HL-60 (cell line): ENCODE data around the gene CERS2.

Source experiments
- DNase-seq, 2 experiments: peaks; one replicate each; pipeline ENCODE4 v3.0.0-alpha.2; 2010 to 2020; ENCODE audit warnings: low read depth in 1 of 2, low spot score in 1 of 2
- H3K27ac ChIP-seq: fragments of 250-450 bp; sonication (Bioruptor Pico); replicated peaks from 2 replicates; pipeline ENCODE4 v1.5.1; 2020; ENCODE audit warnings: mild to moderate bottlenecking, moderate library complexity
- H3K27me3 ChIP-seq: fragments of 250-450 bp; sonication (Bioruptor Pico); 2 replicates; pipeline ENCODE4 v1.5.1; 2021; ENCODE audit warnings: mild to moderate bottlenecking, moderate library complexity; ENCODE audit not compliant: insufficient read depth, poor library complexity, severe bottlenecking
- H3K4me3 ChIP-seq: replicated peaks from 2 replicates; pipeline ENCODE4 v1.5.1; 2011; ENCODE audit warnings: mild to moderate bottlenecking, control low read depth, low read length; ENCODE audit not compliant: insufficient read depth
- GABPA ChIP-seq: IDR thresholded peaks from 2 replicates; pipeline ENCODE4 v1.6.1; 2012; ENCODE audit warnings: low read depth
- POLR2AphosphoS5 ChIP-seq: IDR thresholded peaks from 2 replicates; pipeline ENCODE4 v1.6.1; 2012; ENCODE audit warnings: low read depth
- SPI1 ChIP-seq: IDR thresholded peaks from 2 replicates; pipeline ENCODE4 v1.6.1; 2012; ENCODE audit warnings: low read depth, mild to moderate bottlenecking, borderline replicate concordance
- TF ChIP-seq, protein P1 (sequence below): IDR thresholded peaks from 2 replicates; pipeline ENCODE4 v1.6.1; 2012; ENCODE audit warnings: low read depth; ENCODE audit not compliant: insufficient replicate concordance
- TF ChIP-seq, protein P2 (sequence below): IDR thresholded peaks from one replicate; pipeline ENCODE4 v1.5.1; 2011; ENCODE audit warnings: low read length, control low read depth, inconsistent platforms; ENCODE audit not compliant: insufficient read depth

CERS2 gene

DNA sequence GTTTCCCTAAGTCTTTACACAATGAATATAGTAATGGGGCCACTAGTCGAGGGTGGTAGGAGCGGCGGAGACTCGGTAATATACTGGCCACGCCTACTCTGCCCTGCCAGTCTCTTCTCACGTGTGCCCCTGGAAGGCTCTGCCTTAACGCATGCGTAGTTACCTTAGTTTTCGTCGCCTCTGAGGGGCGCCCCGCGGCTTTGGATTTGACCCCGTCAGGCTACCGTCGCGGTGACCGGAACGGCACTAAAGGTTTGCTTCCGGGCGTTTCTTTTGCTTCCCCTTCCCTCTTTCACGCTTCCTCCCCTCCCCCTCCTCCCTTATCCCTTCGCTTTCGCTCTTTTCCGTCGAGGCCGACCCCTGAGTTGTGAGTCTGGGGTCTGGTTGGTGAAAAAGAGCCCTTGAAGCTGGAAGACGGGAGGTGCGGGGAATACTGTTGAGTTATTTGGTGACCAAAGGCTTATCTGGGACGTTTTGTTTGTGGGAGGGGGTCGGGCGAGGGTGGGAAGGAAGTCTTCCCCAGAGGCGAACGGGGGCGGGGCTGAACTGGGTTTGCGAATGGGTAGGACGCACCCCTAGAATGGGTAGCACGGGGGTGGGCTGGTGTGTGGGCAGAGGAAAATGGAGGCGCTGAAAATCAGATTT, 48.4 kb downstream of the CERS2 start, which contains the start of gene SETDB1:
TSS of gene SETDB1 (plus strand) at position 267 of the 645 bp plus-strand sequence. CDS start 1,352 bp downstream, outside the sequence.
- peak; percentile 97 to 99 for DNase-seq
- Histone ChIP-seq H3K27me3 (no peaks in the 10 kb centered on the region), H3K27ac (peak within 1 kb of the TSS; percentile 92), H3K4me3 (peak within 1 kb of the TSS; percentile 92)
- TF ChIP-seq GABPA (peak; percentile 90), SPI1 (peak; percentile 63; the same call in 1 of the 2 replicates), POLR2AphosphoS5 (peak; percentile 64; the same call in 1 of the 2 replicates)
- TF ChIP-seq, protein P1, sequence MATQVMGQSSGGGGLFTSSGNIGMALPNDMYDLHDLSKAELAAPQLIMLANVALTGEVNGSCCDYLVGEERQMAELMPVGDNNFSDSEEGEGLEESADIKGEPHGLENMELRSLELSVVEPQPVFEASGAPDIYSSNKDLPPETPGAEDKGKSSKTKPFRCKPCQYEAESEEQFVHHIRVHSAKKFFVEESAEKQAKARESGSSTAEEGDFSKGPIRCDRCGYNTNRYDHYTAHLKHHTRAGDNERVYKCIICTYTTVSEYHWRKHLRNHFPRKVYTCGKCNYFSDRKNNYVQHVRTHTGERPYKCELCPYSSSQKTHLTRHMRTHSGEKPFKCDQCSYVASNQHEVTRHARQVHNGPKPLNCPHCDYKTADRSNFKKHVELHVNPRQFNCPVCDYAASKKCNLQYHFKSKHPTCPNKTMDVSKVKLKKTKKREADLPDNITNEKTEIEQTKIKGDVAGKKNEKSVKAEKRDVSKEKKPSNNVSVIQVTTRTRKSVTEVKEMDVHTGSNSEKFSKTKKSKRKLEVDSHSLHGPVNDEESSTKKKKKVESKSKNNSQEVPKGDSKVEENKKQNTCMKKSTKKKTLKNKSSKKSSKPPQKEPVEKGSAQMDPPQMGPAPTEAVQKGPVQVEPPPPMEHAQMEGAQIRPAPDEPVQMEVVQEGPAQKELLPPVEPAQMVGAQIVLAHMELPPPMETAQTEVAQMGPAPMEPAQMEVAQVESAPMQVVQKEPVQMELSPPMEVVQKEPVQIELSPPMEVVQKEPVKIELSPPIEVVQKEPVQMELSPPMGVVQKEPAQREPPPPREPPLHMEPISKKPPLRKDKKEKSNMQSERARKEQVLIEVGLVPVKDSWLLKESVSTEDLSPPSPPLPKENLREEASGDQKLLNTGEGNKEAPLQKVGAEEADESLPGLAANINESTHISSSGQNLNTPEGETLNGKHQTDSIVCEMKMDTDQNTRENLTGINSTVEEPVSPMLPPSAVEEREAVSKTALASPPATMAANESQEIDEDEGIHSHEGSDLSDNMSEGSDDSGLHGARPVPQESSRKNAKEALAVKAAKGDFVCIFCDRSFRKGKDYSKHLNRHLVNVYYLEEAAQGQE, result no peak

DNA sequence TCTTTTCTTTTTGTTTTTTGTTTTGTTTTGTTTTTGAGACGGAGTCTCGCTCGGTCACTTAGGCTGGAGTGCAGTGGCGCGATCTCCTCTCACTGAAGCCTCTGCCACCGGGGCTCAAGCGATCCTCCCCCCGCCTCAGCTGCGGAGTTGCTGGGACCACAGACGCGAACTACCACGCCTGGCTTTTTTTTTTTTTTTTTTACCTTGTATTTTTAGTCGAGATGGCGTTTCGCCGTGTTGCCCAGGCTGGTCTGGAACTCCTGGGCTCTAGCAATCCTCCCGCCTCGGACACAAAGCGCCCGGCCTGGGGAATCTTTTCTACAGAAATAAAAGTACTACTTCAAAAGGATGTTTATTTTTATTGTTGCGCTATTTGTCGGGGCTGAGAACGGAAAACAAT, 49.6 kb downstream of the CERS2 start:
- DNase-seq, result no peak
- no peak overlapping the region for H3K4me3 ChIP-seq
- TF ChIP-seq, protein P2, sequence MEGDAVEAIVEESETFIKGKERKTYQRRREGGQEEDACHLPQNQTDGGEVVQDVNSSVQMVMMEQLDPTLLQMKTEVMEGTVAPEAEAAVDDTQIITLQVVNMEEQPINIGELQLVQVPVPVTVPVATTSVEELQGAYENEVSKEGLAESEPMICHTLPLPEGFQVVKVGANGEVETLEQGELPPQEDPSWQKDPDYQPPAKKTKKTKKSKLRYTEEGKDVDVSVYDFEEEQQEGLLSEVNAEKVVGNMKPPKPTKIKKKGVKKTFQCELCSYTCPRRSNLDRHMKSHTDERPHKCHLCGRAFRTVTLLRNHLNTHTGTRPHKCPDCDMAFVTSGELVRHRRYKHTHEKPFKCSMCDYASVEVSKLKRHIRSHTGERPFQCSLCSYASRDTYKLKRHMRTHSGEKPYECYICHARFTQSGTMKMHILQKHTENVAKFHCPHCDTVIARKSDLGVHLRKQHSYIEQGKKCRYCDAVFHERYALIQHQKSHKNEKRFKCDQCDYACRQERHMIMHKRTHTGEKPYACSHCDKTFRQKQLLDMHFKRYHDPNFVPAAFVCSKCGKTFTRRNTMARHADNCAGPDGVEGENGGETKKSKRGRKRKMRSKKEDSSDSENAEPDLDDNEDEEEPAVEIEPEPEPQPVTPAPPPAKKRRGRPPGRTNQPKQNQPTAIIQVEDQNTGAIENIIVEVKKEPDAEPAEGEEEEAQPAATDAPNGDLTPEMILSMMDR, result no peak
- TF ChIP-seq SPI1 (no peak), GABPA (no peak), POLR2AphosphoS5 (no peak)
- TF ChIP-seq, protein P1, result no peak
- no peaks in the 10 kb centered on the region for H3K27me3 ChIP-seq
- H3K27ac ChIP-seq, result no peak overlapping the region

DNA sequence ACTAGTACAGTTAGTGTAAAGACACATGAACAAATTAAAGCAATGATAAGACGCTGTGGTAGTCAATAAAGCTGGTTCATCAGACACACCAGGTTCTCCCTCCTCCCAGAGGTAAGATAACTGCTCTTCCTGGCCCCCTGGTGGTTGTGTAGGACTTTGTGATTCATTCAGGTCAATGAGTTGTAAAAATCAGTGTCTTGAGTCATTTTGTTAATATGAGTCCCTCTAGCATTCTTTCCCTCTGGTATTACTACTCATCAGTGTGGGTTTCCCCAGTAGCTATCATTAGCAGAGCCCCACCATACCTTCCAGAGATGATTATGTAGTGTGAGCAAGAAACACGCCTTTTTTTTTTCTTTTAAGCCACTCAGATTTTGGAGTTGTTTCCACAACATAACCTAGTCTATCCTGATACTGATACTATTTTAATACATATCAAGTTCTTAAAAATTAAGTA, 52.1 kb downstream of the CERS2 start:
- no peak overlapping the region for H3K4me3 ChIP-seq
- no peaks in the 10 kb centered on the region for H3K27me3 ChIP-seq
- TF ChIP-seq, protein P2, result peak; percentile 75
- no peak for TF ChIP-seq POLR2AphosphoS5
- DNase-seq, result peak; percentile 38 to 80
- H3K27ac ChIP-seq, result no peak overlapping the region

DNA sequence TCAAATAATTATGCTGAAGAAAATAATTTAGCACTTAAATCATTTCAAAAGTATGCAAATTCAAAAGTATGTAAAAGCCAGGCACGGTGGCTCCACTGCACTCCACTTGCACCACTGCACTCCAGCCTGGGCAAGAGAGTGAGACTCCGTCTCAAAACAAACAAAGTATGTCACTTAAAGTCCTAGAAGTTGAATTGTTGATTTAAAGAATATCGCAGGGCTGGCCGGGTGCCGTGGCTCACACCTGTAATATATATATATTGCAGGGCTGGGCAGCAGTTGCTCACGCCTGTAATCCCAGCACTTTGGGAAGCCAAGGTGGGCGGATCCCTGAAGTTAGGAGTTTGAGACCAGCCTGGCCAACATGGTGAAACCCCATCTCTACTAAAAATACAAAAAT, 57.2 kb downstream of the CERS2 start:
- Histone ChIP-seq H3K27ac (no peak overlapping the region), H3K4me3 (no peak overlapping the region), H3K27me3 (no peaks in the 10 kb centered on the region)
- no peak for DNase-seq
- TF ChIP-seq, protein P2, result no peak
- no peak for TF ChIP-seq SPI1
- TF ChIP-seq, protein P1, result no peak
- TF ChIP-seq POLR2AphosphoS5, result no peak
- TF ChIP-seq GABPA, result no peak
